Lung (tissue), 12 donors: ENCODE data around the gene CALML6. TPM values are rescaled to one million over a fixed set of nuclear protein-coding genes. Genes with fewer than 3 reads are reported as not detected.

Experiments used
- ATAC-seq: fragments of 200-7000 bp; cut with Tn5 transposase; one replicate; pipeline ENCODE4 v1.9.1; 2020; ENCODE audit warnings: moderate number of reproducible peaks; ENCODE audit not compliant: insufficient read depth, low FRiP score
- DNase-seq, 3 donors: peaks; one replicate each; pipeline ENCODE4 v3.0.0-alpha.2; 2013 to 2017
- H3K27ac ChIP-seq, 2 donors: one replicate each; pipeline ENCODE4 v1.5.1; 2013; ENCODE audit warnings: mild to moderate bottlenecking in 2 of 2, moderate library complexity in 2 of 2, control low read depth in 1 of 2, inconsistent platforms in 1 of 2, low read depth in 1 of 2, low read length in 1 of 2
- H3K27me3 ChIP-seq, 3 donors: one replicate each; pipeline ENCODE4 v1.5.1; 2013; ENCODE audit warnings: low read length in 2 of 3; ENCODE audit not compliant: control insufficient read depth in 3 of 3, insufficient read depth in 3 of 3
- H3K36me3 ChIP-seq, 4 donors: one replicate each; pipeline ENCODE4 v1.5.1; 2013; ENCODE audit warnings: low read length in 4 of 4, mild to moderate bottlenecking in 1 of 4, moderate library complexity in 1 of 4; ENCODE audit not compliant: control insufficient read depth in 4 of 4, insufficient read depth in 4 of 4
- H3K4me1 ChIP-seq, 5 donors: one replicate each; pipeline ENCODE4 v1.5.1; 2013; ENCODE audit warnings: low read length in 5 of 5, mild to moderate bottlenecking in 2 of 5, moderate library complexity in 1 of 5; ENCODE audit not compliant: control insufficient read depth in 5 of 5, insufficient read depth in 5 of 5
- H3K4me3 ChIP-seq: one replicate; pipeline ENCODE4 v1.5.1; 2013; ENCODE audit warnings: mild to moderate bottlenecking, control low read depth, moderate library complexity
- H3K9ac ChIP-seq, 2 donors: one replicate each; pipeline ENCODE4 v1.5.1; 2013; ENCODE audit warnings: low read length in 2 of 2, control low read depth in 1 of 2; ENCODE audit not compliant: insufficient read depth in 1 of 2
- H3K9me3 ChIP-seq, 4 donors: one replicate each; pipeline ENCODE4 v1.5.1; 2013; ENCODE audit warnings: low read length in 3 of 4, mild to moderate bottlenecking in 1 of 4, moderate library complexity in 1 of 4; ENCODE audit not compliant: control insufficient read depth in 4 of 4, insufficient read depth in 3 of 4
- WGBS, 2 donors: extraction: QIAGEN DNeasy Blood & Tissue Kit; methylation state at CpG; one replicate each; pipeline ENCODE4 v1.1.7; 2013; 5-methylcytosine and 5-hydroxymethylcytosine counted together
- polyA plus RNA-seq, 2 donors: library from polyadenylated mRNA; stranded (reverse); fragments of 200-250 nt; gene quantifications; one replicate each; pipeline ENCODE4 v1.2.1, GENCODE V29; 2013
- total RNA-seq, 2 donors: library from RNA; depleted of rRNA in 1 of 2; stranded (reverse); fragments of >200 nt in 1 of 2; gene quantifications; one replicate each; pipeline ENCODE4 v1.2.1, GENCODE V29; 2014 to 2021
- TF ChIP-seq, protein P1 (sequence below): IDR thresholded peaks from 2 replicates; pipeline ENCODE4 v1.5.1; 2012; ENCODE audit warnings: mild to moderate bottlenecking; ENCODE audit errors: control extremely low read depth, extremely low read depth
- donor health status: control.
- donor health status: control.
- donor health status: Bipolar disorder and iron deficiency.
- donor health status: healthy.
- donor health status: DM: yes; HTN: yes; CAD: no.

Gene CALML6
- total and polyA plus RNA-seq, 4 donors: 0.11 to 0.55 (median 0.34) TPM

DNA sequence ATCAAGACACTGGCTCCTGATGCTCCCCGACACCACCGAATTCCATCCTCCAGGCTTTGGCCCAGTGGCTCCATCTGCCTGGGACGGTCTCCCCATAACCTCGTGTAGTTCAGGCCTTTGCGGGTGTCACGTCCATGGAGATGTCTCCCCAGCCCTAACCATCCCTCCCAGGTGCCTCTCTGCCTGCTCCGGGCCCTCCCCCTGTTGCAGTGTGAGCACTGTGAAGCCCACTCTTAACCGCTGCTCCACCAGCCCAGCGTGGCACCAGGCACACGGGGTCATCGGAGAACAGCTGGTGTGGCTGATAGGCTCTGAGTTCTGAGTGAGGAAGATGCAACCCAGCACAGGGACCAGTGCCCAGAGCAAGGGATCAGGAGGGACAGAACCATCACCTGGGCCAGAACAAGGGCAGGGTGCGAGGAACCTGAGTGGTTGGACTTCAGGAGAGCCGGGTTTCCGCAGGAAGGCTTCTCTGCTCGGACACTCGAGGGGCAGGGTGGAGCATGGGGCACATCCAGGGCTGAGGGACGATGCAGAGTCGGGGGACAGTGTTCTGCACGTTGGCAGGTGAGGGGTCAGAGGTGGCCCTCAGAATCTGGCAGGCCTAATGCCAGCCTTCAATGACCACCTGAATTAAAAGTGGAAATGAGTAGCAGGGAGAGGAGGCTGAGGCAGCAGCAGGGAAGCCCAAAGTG is 21.6 kb upstream of the CALML6 start:
- DNase-seq (no peak), ATAC-seq (no peak)
- Histone ChIP-seq H3K36me3 (no peaks in the 10 kb centered on the region), H3K27ac (no peak overlapping the region), H3K9me3 (no peaks in the 10 kb centered on the region), H3K9ac (no peak overlapping the region), H3K4me1 (peaks cover 5 to 24% (median 6%) of the 10 kb centered on the region in 5 donors), H3K4me3 (no peak overlapping the region), H3K27me3 (peaks cover 0 to 2% (median 0%) of the 10 kb centered on the region in 3 donors)
- TF ChIP-seq, protein P1, sequence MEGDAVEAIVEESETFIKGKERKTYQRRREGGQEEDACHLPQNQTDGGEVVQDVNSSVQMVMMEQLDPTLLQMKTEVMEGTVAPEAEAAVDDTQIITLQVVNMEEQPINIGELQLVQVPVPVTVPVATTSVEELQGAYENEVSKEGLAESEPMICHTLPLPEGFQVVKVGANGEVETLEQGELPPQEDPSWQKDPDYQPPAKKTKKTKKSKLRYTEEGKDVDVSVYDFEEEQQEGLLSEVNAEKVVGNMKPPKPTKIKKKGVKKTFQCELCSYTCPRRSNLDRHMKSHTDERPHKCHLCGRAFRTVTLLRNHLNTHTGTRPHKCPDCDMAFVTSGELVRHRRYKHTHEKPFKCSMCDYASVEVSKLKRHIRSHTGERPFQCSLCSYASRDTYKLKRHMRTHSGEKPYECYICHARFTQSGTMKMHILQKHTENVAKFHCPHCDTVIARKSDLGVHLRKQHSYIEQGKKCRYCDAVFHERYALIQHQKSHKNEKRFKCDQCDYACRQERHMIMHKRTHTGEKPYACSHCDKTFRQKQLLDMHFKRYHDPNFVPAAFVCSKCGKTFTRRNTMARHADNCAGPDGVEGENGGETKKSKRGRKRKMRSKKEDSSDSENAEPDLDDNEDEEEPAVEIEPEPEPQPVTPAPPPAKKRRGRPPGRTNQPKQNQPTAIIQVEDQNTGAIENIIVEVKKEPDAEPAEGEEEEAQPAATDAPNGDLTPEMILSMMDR: no peak
- 92 to 95% methylated on average over 19 of the region's 19 CpGs for WGBS, 2 donors

DNA sequence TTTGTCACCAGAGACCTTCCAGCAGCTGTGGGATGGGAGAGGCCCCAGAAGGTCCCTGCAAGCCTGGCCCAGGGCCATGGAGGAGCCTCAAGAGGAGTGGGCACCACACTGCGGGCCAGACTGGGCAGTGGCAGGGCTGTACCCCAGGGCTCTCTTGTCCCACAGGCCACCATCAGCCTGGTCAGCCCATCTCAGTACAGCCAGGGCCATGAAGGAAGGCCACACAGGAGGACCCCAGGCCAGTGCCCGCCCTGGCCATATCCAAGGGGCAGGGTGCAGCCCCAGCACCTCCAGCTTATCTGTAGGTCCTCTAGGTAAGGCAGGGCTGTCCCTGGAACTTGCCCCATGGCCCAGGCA is 21.1 kb upstream of the CALML6 start:
- ATAC-seq (no peak), DNase-seq (no peak)
- no peaks in the 10 kb centered on the region for H3K9me3 ChIP-seq
- H3K4me3 ChIP-seq: no peak overlapping the region
- no peak overlapping the region for H3K27ac ChIP-seq
- H3K4me1 ChIP-seq: peaks cover under 1 to 21% (median 5%) of the 10 kb centered on the region in 5 donors
- H3K27me3 ChIP-seq: peaks cover 0 to 2% (median 0%) of the 10 kb centered on the region in 3 donors
- TF ChIP-seq, protein P1: no peak
- WGBS, 2 donors: 88 to 97% methylated on average over 2 of the region's 2 CpGs
- H3K9ac ChIP-seq: no peak overlapping the region
- H3K36me3 ChIP-seq: no peaks in the 10 kb centered on the region

DNA sequence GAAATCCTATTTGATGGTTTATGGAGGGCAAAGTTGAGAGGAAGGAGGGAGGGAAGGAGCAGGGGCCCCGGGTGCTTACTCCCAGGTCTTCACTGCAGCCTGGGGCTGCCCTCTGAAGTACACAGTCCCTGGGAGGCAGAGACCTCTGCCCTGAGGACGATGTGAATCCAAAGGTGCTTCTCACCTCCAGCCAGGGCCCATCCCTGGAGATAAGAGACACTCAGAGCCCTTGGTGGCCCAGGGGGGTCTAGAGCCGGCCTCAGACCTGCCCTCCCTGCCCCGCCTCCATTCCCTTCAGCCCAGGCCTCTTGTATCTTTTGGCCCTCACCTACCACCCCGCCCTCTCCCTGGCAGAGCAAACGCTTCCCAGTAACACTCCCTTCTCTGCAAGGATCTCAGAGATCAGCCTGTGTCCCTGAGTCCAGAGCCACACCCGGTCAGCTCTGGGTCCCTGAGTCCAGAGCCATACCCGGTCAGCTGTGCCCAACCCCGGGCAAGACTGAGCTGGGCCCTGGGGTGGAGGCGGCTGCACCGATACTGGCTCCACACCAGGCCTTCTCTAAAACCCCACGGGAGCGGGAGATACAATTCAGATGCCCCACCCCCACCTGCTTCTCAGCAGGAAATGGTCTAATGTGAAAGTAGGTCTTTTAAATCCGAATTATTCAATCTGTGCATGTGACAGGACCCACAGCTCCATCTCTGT is 20.6 kb upstream of the CALML6 start:
- Histone ChIP-seq H3K4me3 (no peak overlapping the region), H3K27me3 (peaks cover 0 to 2% (median 0%) of the 10 kb centered on the region in 3 donors), H3K36me3 (no peaks in the 10 kb centered on the region), H3K9me3 (no peaks in the 10 kb centered on the region), H3K4me1 (peaks cover 0 to 21% (median 5%) of the 10 kb centered on the region in 5 donors), H3K27ac (no peak overlapping the region), H3K9ac (no peak overlapping the region)
- ATAC-seq (no peak), DNase-seq (no peak)
- WGBS, 2 donors: 33 to 49% methylated on average over 14 of the region's 14 CpGs
- TF ChIP-seq, protein P1: no peak
